ENCODE data around the gene ELP5.

GRCh38 chr17:7236808-7237207, 15.2 kb upstream of the ELP5 start:
- TF ChIP-seq CTCF (IDR thresholded peaks at IDR 0.05), result no peak
- TF ChIP-seq ZFX (IDR thresholded peaks at IDR 0.05; ENCODE audit: borderline replicate concordance), result no peak

Data from 22Rv1 (cell line).